HCT116 (cell line): ENCODE measurements around the gene LYRM4.

Experiments used
- CEBPB ChIP-seq: IDR thresholded peaks from 2 replicates; pipeline ENCODE4 v1.6.1; 2012; ENCODE audit warnings: low read depth
- CTCF ChIP-seq, 3 experiments: fragments of 200-600 bp in 1 of 3; sonication (generic) in 1 of 3; IDR thresholded peaks in 2 of 3; conservative IDR thresholded peaks in 1 of 3; 2 replicates each; pipeline ENCODE4 v1.5.1; 2012 to 2017; ENCODE audit warnings: low read depth in 2 of 3, low read length in 2 of 3, antibody characterized with exemption in 1 of 3, borderline replicate concordance in 1 of 3, control low read depth in 1 of 3, mild to moderate bottlenecking in 1 of 3, mixed read lengths in 1 of 3, mixed run types in 1 of 3, moderate library complexity in 1 of 3; ENCODE audit not compliant: insufficient read depth in 1 of 3
- EGR1 ChIP-seq: IDR thresholded peaks from 2 replicates; pipeline ENCODE4 v1.6.1; 2012; ENCODE audit warnings: low read depth
- EZH2 ChIP-seq: fragments of 200-600 bp; sonication (generic); IDR thresholded peaks from 2 replicates; pipeline ENCODE4 v1.6.1; 2017; ENCODE audit warnings: antibody characterized with exemption, mixed run types
- EZH2phosphoT487 ChIP-seq: fragments of 200-600 bp; IDR thresholded peaks from 2 replicates; pipeline ENCODE4 v1.6.1; 2018; ENCODE audit warnings: antibody characterized with exemption, borderline replicate concordance
- JUND ChIP-seq: IDR thresholded peaks from 2 replicates; pipeline ENCODE4 v1.6.1; 2012
- MAX ChIP-seq: IDR thresholded peaks from 2 replicates; pipeline ENCODE4 v1.6.1; 2012
- POLR2A ChIP-seq: IDR thresholded peaks from 2 replicates; pipeline ENCODE4 v1.7.0; 2011; ENCODE audit warnings: borderline replicate concordance; ENCODE audit not compliant: insufficient read depth, insufficient read length; ENCODE audit errors: extremely low read depth
- POLR2AphosphoS5 ChIP-seq: IDR thresholded peaks from 2 replicates; pipeline ENCODE4 v1.6.1; 2011; ENCODE audit warnings: mild to moderate bottlenecking, low read depth, low read length, moderate library complexity
- RAD21 ChIP-seq: IDR thresholded peaks from 2 replicates; pipeline ENCODE4 v1.6.1; 2012; ENCODE audit warnings: low read depth, mild to moderate bottlenecking
- REST ChIP-seq: IDR thresholded peaks from 2 replicates; pipeline ENCODE4 v1.6.1; 2012; ENCODE audit warnings: low read depth
- ZBTB33 ChIP-seq: IDR thresholded peaks from 2 replicates; pipeline ENCODE4 v1.6.1; 2011; ENCODE audit warnings: mild to moderate bottlenecking, low read length, moderate library complexity; ENCODE audit not compliant: insufficient replicate concordance; ENCODE audit errors: extremely low read depth
- ZNF274 ChIP-seq: fragments of 200-500 bp; sonication (Bioruptor generic); IDR thresholded peaks from 2 replicates; pipeline ENCODE4 v1.6.1; 2014; ENCODE audit warnings: mild to moderate bottlenecking, low read depth, low read length, inconsistent platforms

- TF ChIP-seq POLR2A, result no peak
- no peak for TF ChIP-seq CTCF (IDR thresholded peaks at IDR 0.05 in 2 of 3, conservative IDR thresholded peaks at IDR 0.05 in 1 of 3; ENCODE audit: borderline replicate concordance in 1 of 3, insufficient read depth in 1 of 3, low read depth in 2 of 3, low read length in 2 of 3)
- no peak for TF ChIP-seq POLR2AphosphoS5
- TF ChIP-seq ZBTB33, result no peak
- no peak for TF ChIP-seq EZH2
- TF ChIP-seq ZNF274, result no peak
- TF ChIP-seq JUND, result no peak
- no peak for TF ChIP-seq EGR1
- TF ChIP-seq MAX, result no peak
- TF ChIP-seq RAD21, result no peak
- no peak for TF ChIP-seq REST
- TF ChIP-seq CEBPB, result no peak
- no peak for TF ChIP-seq EZH2phosphoT487
Observed at GRCh38 chr6:5083813-5084359, 176.9 kb downstream of the LYRM4 start.
